Measurements from ENCODE around the gene PTPRM.
A peak's percentile ranks its signal among the peaks of the same experiment; 100 is the strongest.

PTPRM gene

DNA sequence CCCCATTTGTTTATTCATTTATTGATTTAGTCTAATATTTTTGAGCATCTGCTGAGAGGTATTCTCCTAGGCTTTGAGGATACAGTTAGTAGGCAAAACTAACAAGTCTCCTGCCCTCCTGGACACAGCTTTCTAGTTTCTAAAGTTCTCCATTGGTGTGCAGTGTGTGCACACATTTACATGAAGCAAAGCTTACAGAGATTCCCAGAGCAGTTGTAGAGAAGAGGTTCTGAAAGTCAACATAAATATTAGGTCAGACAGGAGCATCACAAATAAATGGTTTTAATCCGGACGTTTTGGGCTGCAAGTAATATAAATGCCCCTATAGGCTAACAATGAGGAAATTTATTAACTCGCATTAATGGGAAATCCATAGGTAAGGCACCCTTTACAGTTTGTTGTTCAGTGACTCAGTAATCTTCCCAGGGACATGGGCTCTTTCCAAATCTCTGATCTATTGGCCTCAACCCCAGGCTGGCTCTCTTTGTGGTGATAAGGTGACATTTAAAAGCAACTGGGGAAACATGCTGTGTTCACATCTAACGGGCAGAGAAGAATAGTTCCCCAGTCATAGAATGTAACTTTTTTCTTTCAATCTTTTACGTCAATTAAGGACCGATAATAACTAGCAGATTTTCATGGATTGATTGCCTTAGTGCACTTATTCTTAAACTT is 407.2 kb downstream of the PTPRM start:
- Histone ChIP-seq H3K4me3 (no peak overlapping the region), H3K36me3 (no peaks in the 10 kb centered on the region), H3K9me3 (no peaks in the 10 kb centered on the region), H3K4me1 (no peaks in the 10 kb centered on the region), H3K27ac (no peak overlapping the region), H3K27me3 (no peaks in the 10 kb centered on the region)
- intact Hi-C loops (cut with DNase I; ENCODE audit: low total_unique reads), result no loop called here
- TF ChIP-seq, protein P1, sequence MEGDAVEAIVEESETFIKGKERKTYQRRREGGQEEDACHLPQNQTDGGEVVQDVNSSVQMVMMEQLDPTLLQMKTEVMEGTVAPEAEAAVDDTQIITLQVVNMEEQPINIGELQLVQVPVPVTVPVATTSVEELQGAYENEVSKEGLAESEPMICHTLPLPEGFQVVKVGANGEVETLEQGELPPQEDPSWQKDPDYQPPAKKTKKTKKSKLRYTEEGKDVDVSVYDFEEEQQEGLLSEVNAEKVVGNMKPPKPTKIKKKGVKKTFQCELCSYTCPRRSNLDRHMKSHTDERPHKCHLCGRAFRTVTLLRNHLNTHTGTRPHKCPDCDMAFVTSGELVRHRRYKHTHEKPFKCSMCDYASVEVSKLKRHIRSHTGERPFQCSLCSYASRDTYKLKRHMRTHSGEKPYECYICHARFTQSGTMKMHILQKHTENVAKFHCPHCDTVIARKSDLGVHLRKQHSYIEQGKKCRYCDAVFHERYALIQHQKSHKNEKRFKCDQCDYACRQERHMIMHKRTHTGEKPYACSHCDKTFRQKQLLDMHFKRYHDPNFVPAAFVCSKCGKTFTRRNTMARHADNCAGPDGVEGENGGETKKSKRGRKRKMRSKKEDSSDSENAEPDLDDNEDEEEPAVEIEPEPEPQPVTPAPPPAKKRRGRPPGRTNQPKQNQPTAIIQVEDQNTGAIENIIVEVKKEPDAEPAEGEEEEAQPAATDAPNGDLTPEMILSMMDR (IDR thresholded peaks at IDR 0.05), result no peak
- no peak for DNase-seq

DNA sequence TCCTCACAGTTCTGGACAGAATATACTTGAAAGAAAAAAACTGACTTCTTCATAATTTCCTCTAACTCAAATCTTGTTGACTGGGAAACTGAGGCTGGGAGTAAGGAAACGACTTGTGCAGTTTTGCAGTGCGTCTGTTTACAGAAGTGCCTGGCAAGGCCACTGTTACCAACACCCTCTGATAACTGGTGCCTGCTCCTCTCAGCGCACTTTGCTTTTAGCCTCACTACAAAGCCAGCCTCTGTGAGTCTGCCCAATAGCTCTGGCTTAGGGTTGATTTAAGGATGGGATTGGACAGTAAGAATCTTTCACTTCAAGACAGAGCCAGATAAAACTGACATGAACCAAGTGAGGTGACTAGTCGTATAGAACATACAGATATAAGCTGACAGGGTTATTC is 410.8 kb downstream of the PTPRM start:
- Histone ChIP-seq H3K4me3 (no peak overlapping the region), H3K27me3 (no peaks in the 10 kb centered on the region), H3K27ac (no peak overlapping the region), H3K9me3 (no peaks in the 10 kb centered on the region), H3K4me1 (no peaks in the 10 kb centered on the region), H3K36me3 (no peaks in the 10 kb centered on the region)
- TF ChIP-seq, protein P1 (IDR thresholded peaks at IDR 0.05), result no peak
- intact Hi-C loops (cut with DNase I; ENCODE audit: low total_unique reads), result no loop called here
- DNase-seq, result no peak

DNA sequence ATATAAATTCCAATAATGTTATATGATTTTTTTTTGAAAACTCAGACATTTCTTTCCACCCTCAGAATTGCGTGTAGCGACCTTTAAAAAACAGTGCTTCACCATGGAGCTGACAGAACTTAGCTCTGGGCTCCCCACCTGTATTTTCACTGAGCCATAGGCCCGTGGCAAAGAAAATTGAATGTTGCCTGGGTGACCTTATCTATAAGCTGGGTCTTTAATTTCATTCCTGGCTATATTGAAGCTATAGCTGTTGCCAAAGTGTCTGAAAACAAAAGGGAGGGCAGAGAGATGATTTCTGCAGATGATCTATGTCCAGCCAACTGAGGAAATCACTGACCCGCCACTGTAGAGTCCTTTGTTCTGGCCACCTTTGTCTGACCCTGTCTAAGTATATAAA is 411.7 kb downstream of the PTPRM start:
- intact Hi-C loops (cut with DNase I; ENCODE audit: low total_unique reads), result no loop called here
- H3K4me3 ChIP-seq, result no peak overlapping the region
- H3K4me1 ChIP-seq, result no peaks in the 10 kb centered on the region
- DNase-seq, result no peak
- TF ChIP-seq, protein P1 (IDR thresholded peaks at IDR 0.05), result no peak
- H3K27ac ChIP-seq, result no peak overlapping the region
- H3K9me3 ChIP-seq, result no peaks in the 10 kb centered on the region
- H3K36me3 ChIP-seq, result no peaks in the 10 kb centered on the region
- no peaks in the 10 kb centered on the region for H3K27me3 ChIP-seq

DNA sequence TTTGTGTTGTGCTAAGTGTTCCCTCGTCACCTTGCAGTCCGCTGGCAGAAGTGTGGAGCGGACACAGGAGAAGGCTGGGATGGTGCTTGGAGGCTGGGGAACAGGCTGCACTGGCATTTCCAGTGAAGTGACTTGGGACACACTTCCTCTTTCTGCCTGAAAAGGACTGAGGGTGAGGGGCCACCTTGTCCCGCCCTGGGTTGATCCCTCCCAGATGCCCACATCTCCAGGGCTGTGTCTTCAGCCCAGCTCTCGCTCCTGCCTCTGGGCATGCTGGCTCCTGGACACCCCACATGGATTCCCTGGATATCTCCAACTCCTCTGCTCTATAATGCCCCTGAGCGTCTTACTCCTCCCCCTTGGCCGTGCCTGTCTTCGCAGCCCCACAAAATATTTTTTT is 412.6 kb downstream of the PTPRM start:
- Histone ChIP-seq H3K9me3 (no peaks in the 10 kb centered on the region), H3K27ac (no peak overlapping the region), H3K27me3 (no peaks in the 10 kb centered on the region), H3K4me1 (no peaks in the 10 kb centered on the region), H3K4me3 (no peak overlapping the region), H3K36me3 (no peaks in the 10 kb centered on the region)
- TF ChIP-seq, protein P1 (IDR thresholded peaks at IDR 0.05), result no peak
- no peak for DNase-seq
- intact Hi-C loops (cut with DNase I; ENCODE audit: low total_unique reads), result no loop called here

- intact Hi-C loops (cut with DNase I; ENCODE audit: low total_unique reads), result no loop called here
- no peaks in the 10 kb centered on the region for H3K27me3 ChIP-seq
- DNase-seq, result no peak
- TF ChIP-seq, protein P1 (IDR thresholded peaks at IDR 0.05), result no peak
- no peaks in the 10 kb centered on the region for H3K9me3 ChIP-seq
- no peak overlapping the region for H3K27ac ChIP-seq
- H3K4me3 ChIP-seq, result no peak overlapping the region
- no peaks in the 10 kb centered on the region for H3K4me1 ChIP-seq
- no peaks in the 10 kb centered on the region for H3K36me3 ChIP-seq
Measured at GRCh38 chr18:7980136-7980535, 413.0 kb downstream of the PTPRM start.

GRCh38 chr18:7980656-7981055 is 413.5 kb downstream of the PTPRM start:
- peak in 1 of 2 donors; percentile 35 for DNase-seq
- TF ChIP-seq, protein P1 (IDR thresholded peaks at IDR 0.05), result no peak
- H3K36me3 ChIP-seq, result no peaks in the 10 kb centered on the region
- no peak overlapping the region for H3K4me3 ChIP-seq
- H3K4me1 ChIP-seq, result no peaks in the 10 kb centered on the region
- intact Hi-C loops (cut with DNase I; ENCODE audit: low total_unique reads), result no loop called here
- H3K9me3 ChIP-seq, result no peaks in the 10 kb centered on the region
- H3K27ac ChIP-seq, result no peak overlapping the region
- H3K27me3 ChIP-seq, result no peaks in the 10 kb centered on the region

All from tibial artery (tissue), 4 donors.